Uterus (tissue), 4 donors: ENCODE measurements around the gene BTG2. TPM values are rescaled to one million over a fixed set of nuclear protein-coding genes. Genes with fewer than 3 reads are reported as not detected.
A peak's percentile ranks its signal among the peaks of the same experiment; 100 is the strongest.

Experiments used
- DNase-seq, 2 donors: peaks; one replicate each; pipeline ENCODE4 v3.0.0-alpha.2; 2019 to 2020
- H3K27ac ChIP-seq, 2 donors: fragments of 200-600 bp; sonication (generic); 1 replicate in 1 of 2; 2 replicates in 1 of 2; pipeline ENCODE4 v1.5.1; 2016 to 2018
- H3K27me3 ChIP-seq, 2 donors: fragments of 200-600 bp; sonication (generic); one replicate each; pipeline ENCODE4 v1.5.1; 2018 to 2019; ENCODE audit warnings: control low read depth in 1 of 2
- H3K36me3 ChIP-seq, 2 donors: fragments of 200-600 bp; sonication (generic); one replicate each; pipeline ENCODE4 v1.5.1; 2019; ENCODE audit warnings: control low read depth in 1 of 2
- H3K4me1 ChIP-seq, 2 donors: fragments of 200-600 bp; sonication (generic); one replicate each; pipeline ENCODE4 v1.5.1; 2018 to 2019; ENCODE audit warnings: control low read depth in 1 of 2
- H3K4me3 ChIP-seq, 2 donors: fragments of 200-600 bp; sonication (generic); 1 replicate in 1 of 2; 2 replicates in 1 of 2; pipeline ENCODE4 v1.5.1; 2018 to 2019; ENCODE audit warnings: mild to moderate bottlenecking in 1 of 2
- H3K9me3 ChIP-seq, 2 donors: fragments of 200-600 bp; sonication (generic); one replicate each; pipeline ENCODE4 v1.5.1; 2019; ENCODE audit warnings: control low read depth in 1 of 2
- CTCF ChIP-seq, 4 experiments: fragments of 200-600 bp in 2 of 4; fragments of 450-650 bp in 2 of 4; sonication (generic) in 2 of 4; IDR thresholded peaks; one replicate each; pipeline ENCODE4 v1.5.1; 2016 to 2019; ENCODE audit warnings: antibody characterized with exemption in 4 of 4, mild to moderate bottlenecking in 2 of 4, moderate library complexity in 1 of 4
- POLR2A ChIP-seq, 2 donors: fragments of 450-650 bp; IDR thresholded peaks; one replicate each; pipeline ENCODE4 v1.6.1; 2016; ENCODE audit warnings: antibody characterized with exemption in 2 of 2, mild to moderate bottlenecking in 1 of 2, moderate library complexity in 1 of 2
- intact Hi-C: fragments of 100-400 bp; cut with DNase I; formaldehyde crosslinking; loops from one replicate; pipeline ENCODE4 v1.15.1; 2023; ENCODE audit warnings: low total_unique reads
- small RNA-seq: library from RNA; depleted of rRNA; stranded (forward); fragments of <200 nt; gene quantifications from one replicate; pipeline ENCODE3, GENCODE V24; 2016
- total RNA-seq, 4 donors: library from RNA; depleted of rRNA in 3 of 4; stranded (reverse); fragments of >200 nt in 3 of 4; gene quantifications; one replicate each; pipeline versions ENCODE4 v1.1.0 to v1.2.4, GENCODE V29; 2014 to 2023
- donor health status: DM: yes; HTN: yes; CAD: no.

BTG2 gene
- total RNA-seq, 4 donors from 2014 or later = 14.6 to 95.9 (median 56.5) TPM

- intact Hi-C loops = no loop called here
- peaks cover 0 to 4% of the 10 kb centered on the region in 2 donors for H3K4me1 ChIP-seq
- TF ChIP-seq POLR2A (IDR thresholded peaks at IDR 0.05) (no peak), CTCF (IDR thresholded peaks at IDR 0.05) (no peak)
- no peak overlapping the region for H3K27ac ChIP-seq
- no peaks in the 10 kb centered on the region for H3K27me3 ChIP-seq
- no peaks in the 10 kb centered on the region for H3K36me3 ChIP-seq
- H3K4me3 ChIP-seq = no peak overlapping the region
- no peaks in the 10 kb centered on the region for H3K9me3 ChIP-seq
- peak; percentile 70 to 80 for DNase-seq
These were observed 53.8 kb downstream of the BTG2 start for GRCh38 chr1:203359010-203359571.

Small RNAs within 50 kb of the gene (small RNA-seq; reads per million reads assigned to genes)
- gene AL359837.1 = not detected
- not detected for gene RNU6-487P

Other genes starting within 250 kb of the BTG2 start
- gene MYOG, start 219.5 kb upstream of the BTG2 start, total RNA-seq = not detected
- 1 to 10 TPM in 2 of 4 donors, not detected in 2; 3.0 TPM for gene ADORA1, start 177.8 kb upstream of the BTG2 start, total RNA-seq
- under 1 TPM in 1 of 4 donors, not detected in 3; 0.64 TPM for gene MYBPH, start 129.7 kb upstream of the BTG2 start, total RNA-seq
- 10 to 100 TPM in 2 of 4 donors, 1 to 10 TPM in 1, not detected in 1; 6.2 to 28.2 (median 21.2) TPM for gene CHI3L1, start 118.8 kb upstream of the BTG2 start, total RNA-seq
- gene CHIT1, start 75.8 kb upstream of the BTG2 start, total RNA-seq = under 1 TPM in 2 of 4 donors, not detected in 2; 0.07 to 0.77 TPM
- gene FMOD, start 45.6 kb downstream of the BTG2 start, total RNA-seq = 100 to 1,000 TPM in 1 of 4 donors, 10 to 100 TPM in 3; 41.8 to 119 (median 82.7) TPM
- 100 to 1,000 TPM in 1 of 4 donors, 10 to 100 TPM in 2, 1 to 10 TPM in 1; 6.2 to 117 (median 56.6) TPM for gene PRELP, start 170.3 kb downstream of the BTG2 start, total RNA-seq
- not detected for gene OPTC, start 188.6 kb downstream of the BTG2 start, total RNA-seq